Smooth muscle cell of the brain vasculature (primary cell): Measurements from ENCODE around the gene CEND1.

Experiments used
- DNase-seq: peaks from one replicate; pipeline ENCODE4 v3.0.0-alpha.2; 2012; ENCODE audit warnings: low read depth, low spot score

The CEND1 gene

GRCh38 chr11:789943-790342, at the start of gene CEND1:
CEND1 (minus strand) TSS chr11:790090; CDS start chr11:788576, 1,514 bp downstream.
- no peak for DNase-seq

GRCh38 chr11:839280-839623, 49.4 kb upstream of the CEND1 start:
- no peak for DNase-seq

- no peak for DNase-seq
Measured at GRCh38 chr11:838441-839279, 48.8 kb upstream of the CEND1 start.

- no peak for DNase-seq
Measured at GRCh38 chr11:837990-838307, 48.1 kb upstream of the CEND1 start.

GRCh38 chr11:837189-837989, 47.5 kb upstream of the CEND1 start:
- no peak for DNase-seq

DNA sequence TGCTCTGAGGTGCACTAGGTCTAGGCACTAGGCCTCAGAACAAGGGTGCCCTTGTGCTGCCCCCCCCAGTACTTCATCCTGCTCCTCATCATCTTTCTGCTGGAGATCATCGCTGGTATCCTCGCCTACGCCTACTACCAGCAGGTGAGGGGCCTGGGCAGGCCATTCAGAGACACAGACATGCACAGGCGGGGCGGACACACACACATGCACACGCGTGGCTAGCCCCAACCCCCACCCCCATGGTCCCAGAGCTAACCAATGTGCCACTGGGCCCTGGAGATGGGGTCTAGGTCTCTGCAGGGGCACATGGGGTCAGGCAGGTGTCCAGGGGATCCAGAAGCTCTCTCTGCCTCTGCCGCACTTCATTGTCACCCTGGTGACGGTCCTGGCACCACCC, 46.8 kb upstream of the CEND1 start:
- no peak for DNase-seq

DNA sequence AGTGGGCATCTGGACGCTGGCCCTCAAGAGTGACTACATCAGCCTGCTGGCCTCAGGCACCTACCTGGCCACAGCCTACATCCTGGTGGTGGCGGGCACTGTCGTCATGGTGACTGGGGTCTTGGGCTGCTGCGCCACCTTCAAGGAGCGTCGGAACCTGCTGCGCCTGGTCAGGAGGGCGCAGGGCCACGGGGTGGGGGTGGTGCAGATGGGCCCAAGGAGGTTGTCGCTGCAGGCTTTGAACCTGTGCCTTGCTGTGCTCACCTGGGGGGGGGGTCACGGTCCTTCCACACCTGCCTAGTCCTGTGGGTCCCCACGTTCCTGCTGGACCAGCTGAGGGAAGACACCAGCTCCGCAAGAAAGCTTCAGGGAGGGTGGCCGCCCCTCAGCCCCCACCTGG, 46.4 kb upstream of the CEND1 start:
- DNase-seq, result no peak

- DNase-seq, result no peak
Measured at GRCh38 chr11:834371-835316, 44.8 kb upstream of the CEND1 start.

DNA sequence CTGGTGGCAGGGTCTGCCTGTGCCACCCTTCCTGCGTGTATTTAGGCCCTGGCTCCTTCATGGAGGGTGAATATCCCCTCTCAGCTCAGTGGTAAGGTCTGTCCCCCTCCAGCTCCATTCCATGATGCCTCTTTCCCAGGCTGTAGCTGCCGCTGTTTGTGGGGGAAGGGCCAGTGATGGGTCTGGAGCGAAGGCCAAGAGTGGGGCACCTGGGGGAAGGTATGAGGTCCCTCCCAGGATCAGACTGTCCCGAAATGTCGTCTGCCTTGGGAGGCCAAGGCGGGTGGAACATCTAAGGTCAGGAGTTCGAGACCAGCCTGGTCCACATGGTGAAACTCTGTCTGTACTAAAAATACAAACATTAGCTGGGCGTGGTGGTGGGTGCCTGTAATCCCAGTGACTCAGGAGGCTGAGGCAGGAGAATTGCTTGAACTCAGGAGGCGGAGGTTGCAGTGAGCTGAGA, 44.0 kb upstream of the CEND1 start:
- no peak for DNase-seq

DNA sequence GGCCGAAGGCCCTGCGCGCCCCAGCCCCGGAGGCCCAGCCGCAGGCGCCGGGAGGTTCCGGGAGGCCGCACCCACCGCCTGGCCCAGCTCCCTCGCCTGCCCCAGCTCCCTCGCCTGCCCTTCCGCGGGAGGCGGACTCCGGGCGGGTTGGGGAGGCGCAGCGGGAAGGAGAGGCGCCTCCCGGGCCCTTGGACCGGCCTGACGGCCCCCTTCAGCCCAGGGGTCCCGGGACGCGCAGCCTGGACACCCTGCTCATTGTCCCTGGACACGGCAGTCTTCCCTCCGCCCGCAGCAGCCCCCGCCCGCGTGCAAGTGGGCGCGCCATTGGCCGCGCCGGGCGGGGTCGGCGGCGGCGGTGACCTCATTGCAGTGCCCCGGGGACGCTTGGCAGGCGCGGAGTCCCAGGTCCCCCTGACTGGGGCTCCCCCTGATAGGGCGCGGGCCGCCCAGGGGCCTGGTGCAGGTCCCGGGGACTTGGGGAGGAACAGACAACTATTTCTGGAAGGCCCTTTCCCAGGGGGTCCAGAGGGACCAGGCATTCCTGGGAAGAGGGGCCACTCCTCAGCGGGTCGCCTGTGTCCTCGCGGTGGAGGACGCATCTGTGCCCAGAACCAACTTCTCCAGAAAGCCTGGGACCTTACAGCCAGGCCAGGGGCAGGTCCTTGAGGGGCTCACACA, 43.4 kb upstream of the CEND1 start:
- DNase-seq, result no peak

GRCh38 chr11:832529-833113, 42.7 kb upstream of the CEND1 start, which contains the start of gene CD151:
CD151 (plus strand) TSS chr11:832952; CDS start chr11:836070, 3,118 bp downstream.
- no peak for DNase-seq

- DNase-seq, result no peak
Measured at GRCh38 chr11:831961-832528, 42.2 kb upstream of the CEND1 start.

DNA sequence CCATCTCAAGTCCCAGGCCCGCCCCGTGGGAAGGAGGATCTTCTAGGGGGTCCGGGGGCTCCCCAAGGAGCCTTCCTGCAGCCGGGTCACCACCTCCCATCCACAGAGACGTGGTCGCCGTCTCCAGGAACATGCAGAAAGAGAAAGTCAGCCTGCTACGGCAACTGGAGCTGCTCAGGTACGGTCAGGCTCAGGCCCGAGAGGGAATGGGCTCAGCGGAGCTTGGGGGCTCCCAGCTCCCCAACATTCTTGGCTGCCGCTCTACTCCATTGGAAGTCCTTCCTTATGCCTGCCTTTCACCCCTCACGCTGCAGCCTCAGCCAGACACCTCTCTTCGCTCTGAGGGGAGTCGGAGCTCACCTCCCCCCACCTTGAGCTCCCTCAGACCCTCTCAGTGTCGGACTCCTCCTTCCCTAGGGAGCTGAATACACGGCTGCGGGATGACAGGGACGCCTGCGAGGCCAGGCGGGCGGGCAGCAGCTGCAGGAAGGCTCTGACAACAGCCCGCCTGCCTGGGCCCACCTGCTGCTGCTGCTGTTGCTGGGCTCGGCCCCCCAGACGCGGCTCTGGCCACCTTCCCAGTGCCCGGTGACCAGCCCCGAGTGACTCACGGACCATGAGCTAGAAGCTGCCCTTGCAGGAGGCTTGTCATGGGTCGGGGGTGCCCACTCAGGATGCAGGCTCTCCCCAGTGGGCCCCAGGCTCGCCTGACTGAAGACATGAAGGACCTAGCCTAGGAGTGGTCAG, 41.4 kb upstream of the CEND1 start:
- DNase-seq, result no peak

GRCh38 chr11:830295-831117, 40.6 kb upstream of the CEND1 start:
- DNase-seq, result no peak

DNA sequence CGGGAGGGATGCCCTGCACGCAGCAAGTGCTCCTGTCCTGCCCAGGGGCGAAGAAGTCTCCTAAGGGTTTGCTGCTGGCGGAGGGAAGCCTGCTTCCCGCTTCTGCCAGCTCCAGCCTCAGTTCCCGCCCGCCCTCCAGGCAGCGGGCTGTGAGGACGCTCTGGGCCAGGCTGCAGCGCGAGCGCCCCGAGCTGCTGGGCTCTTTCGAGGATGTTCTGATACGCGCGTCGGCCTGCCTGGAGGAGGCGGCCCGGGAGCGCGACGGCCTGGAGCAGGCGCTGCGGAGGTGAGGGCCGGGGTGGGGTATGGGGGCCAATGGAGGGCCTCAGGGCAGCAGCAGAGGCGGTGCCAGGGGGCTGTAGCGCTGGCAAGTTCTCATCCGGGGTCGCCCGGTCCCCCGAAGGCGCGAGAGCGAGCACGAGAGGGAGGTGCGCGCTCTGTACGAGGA, 40.0 kb upstream of the CEND1 start:
- no peak for DNase-seq

- no peak for DNase-seq
Measured at GRCh38 chr11:829176-829846, 39.4 kb upstream of the CEND1 start.

GRCh38 chr11:828506-829175, 38.8 kb upstream of the CEND1 start:
- DNase-seq, result no peak

- DNase-seq, result no peak
Measured at GRCh38 chr11:827897-828192, 38.0 kb upstream of the CEND1 start, which contains the start of gene CRACR2B. CRACR2B (plus strand) TSS chr11:827919; CDS start chr11:828608, 689 bp downstream.
